Keratinocyte (primary cell): ENCODE measurements around the gene UBA7. TPM values are rescaled to one million over a fixed set of nuclear protein-coding genes. Genes with fewer than 3 reads are reported as not detected.

Experiments used
- DNase-seq: peaks from one replicate; pipeline ENCODE4 v3.0.0-alpha.2; 2011; ENCODE audit warnings: low read depth, missing footprints, low spot score
- FAIRE-seq: peaks from 2 replicates; lab custom pipeline; 2011; peaks lifted over from hg19 to GRCh38; lab: Jason Lieb, UNC
- H2AFZ ChIP-seq: 2 replicates; pipeline ENCODE4 v1.6.0; 2012; ENCODE audit warnings: low read length, control low read depth, inconsistent platforms; ENCODE audit not compliant: control insufficient read depth
- H3K27ac ChIP-seq: 2 replicates; pipeline ENCODE4 v1.5.1; 2011; ENCODE audit warnings: low read length; ENCODE audit not compliant: control insufficient read depth, insufficient read depth
- H3K27me3 ChIP-seq: 3 replicates; pipeline ENCODE4 v1.6.0; 2011; ENCODE audit warnings: low read length; ENCODE audit not compliant: control insufficient read depth, insufficient read depth; ENCODE audit errors: extremely low read depth
- H3K36me3 ChIP-seq, 2 experiments: 2 replicates in 1 of 2; 3 replicates in 1 of 2; pipeline ENCODE4 v1.5.1; 2011; ENCODE audit warnings: low read length in 2 of 2, mild to moderate bottlenecking in 1 of 2; ENCODE audit not compliant: control insufficient read depth in 2 of 2, insufficient read depth in 2 of 2; ENCODE audit errors: extremely low read depth in 1 of 2
- H3K4me1 ChIP-seq: 3 replicates; pipeline ENCODE4 v1.5.1; 2011; ENCODE audit warnings: low read length; ENCODE audit not compliant: control insufficient read depth, insufficient read depth; ENCODE audit errors: extremely low read depth
- H3K4me2 ChIP-seq: 3 replicates; pipeline ENCODE4 v1.6.0; 2011; ENCODE audit warnings: low read depth, low read length; ENCODE audit not compliant: control insufficient read depth, insufficient read depth; ENCODE audit errors: extremely low read depth
- H3K4me3 ChIP-seq, 3 experiments: fragments of 200-600 bp in 1 of 3; sonication (generic) in 1 of 3; 2 replicates in 2 of 3; 3 replicates in 1 of 3; pipeline ENCODE4 v1.5.1; 2011 to 2016; ENCODE audit warnings: low read length in 3 of 3, mild to moderate bottlenecking in 3 of 3, control low read depth in 2 of 3, inconsistent platforms in 1 of 3, low read depth in 1 of 3, mixed read lengths in 1 of 3, mixed run types in 1 of 3, moderate library complexity in 1 of 3; ENCODE audit not compliant: control insufficient read depth in 2 of 3, insufficient read depth in 2 of 3; ENCODE audit errors: extremely low read depth in 1 of 3
- H3K79me2 ChIP-seq: 2 replicates; pipeline ENCODE4 v1.6.0; 2012; ENCODE audit warnings: low read length; ENCODE audit not compliant: control insufficient read depth, insufficient read depth
- H3K9ac ChIP-seq: 3 replicates; pipeline ENCODE4 v1.6.0; 2011; ENCODE audit warnings: low read length; ENCODE audit not compliant: control insufficient read depth, insufficient read depth; ENCODE audit errors: extremely low read depth
- H3K9me1 ChIP-seq: 3 replicates; pipeline ENCODE4 v1.6.0; 2011; ENCODE audit warnings: low read length; ENCODE audit not compliant: control insufficient read depth, insufficient read depth; ENCODE audit errors: extremely low read depth
- H3K9me3 ChIP-seq: 2 replicates; pipeline ENCODE4 v1.5.1; 2012; ENCODE audit warnings: low read depth, low read length; ENCODE audit not compliant: control insufficient read depth
- H4K20me1 ChIP-seq: 3 replicates; pipeline ENCODE4 v1.6.0; 2011; ENCODE audit warnings: low read length; ENCODE audit not compliant: control insufficient read depth, insufficient read depth; ENCODE audit errors: extremely low read depth
- EZH2 ChIP-seq: IDR thresholded peaks from one replicate; pipeline ENCODE4 v1.6.1; 2012; ENCODE audit warnings: inconsistent platforms, mild to moderate bottlenecking, low read length, moderate library complexity
- dilution Hi-C: fragments of 300-500 bp; cut with MboI; formaldehyde crosslinking; loops from one replicate; pipeline ENCODE4 v1.7.0; 2020; ENCODE audit warnings: low sequenced_read_pairs; ENCODE audit not compliant: extremely low pct_ligation_motif_present
- polyA plus RNA-seq, 5 experiments: library from polyadenylated mRNA; depleted of rRNA in 3 of 5; stranded (reverse) in 3 of 5; stranded (forward) in 1 of 5; unstranded in 1 of 5; fragments of >200 nt; gene quantifications; 1 replicate in 1 of 5; 2 replicates in 3 of 5; 3 replicates in 1 of 5; pipeline versions ENCODE4 v1.2.1 to v1.2.3, GENCODE V29; 2011 to 2012; ENCODE audit warnings: missing spikeins in 2 of 5, low read depth in 1 of 5, low replicate concordance in 1 of 5
- TF ChIP-seq, protein P1 (sequence below), 3 experiments: IDR thresholded peaks in 1 of 3; conservative IDR thresholded peaks in 1 of 3; optimal IDR thresholded peaks in 1 of 3; 2 replicates in 2 of 3; 3 replicates in 1 of 3; pipeline versions ENCODE3 to v1.5.1; 2011; ENCODE audit warnings: low read length in 3 of 3, mild to moderate bottlenecking in 3 of 3, moderate library complexity in 2 of 3, control low read depth in 1 of 3, inconsistent platforms in 1 of 3; ENCODE audit not compliant: insufficient read depth in 2 of 3; ENCODE audit errors: extremely low read depth in 1 of 3

The UBA7 gene
- polyA plus RNA-seq, 1 donor (not counting 4 experiments of a cell fraction or from before 2014, with no cell fraction given), result 5.4 TPM

- H3K4me3 ChIP-seq, result no peak overlapping the region
- H4K20me1 ChIP-seq, result no peaks in the 10 kb centered on the region
- TF ChIP-seq EZH2, result no peak
- TF ChIP-seq, protein P1, sequence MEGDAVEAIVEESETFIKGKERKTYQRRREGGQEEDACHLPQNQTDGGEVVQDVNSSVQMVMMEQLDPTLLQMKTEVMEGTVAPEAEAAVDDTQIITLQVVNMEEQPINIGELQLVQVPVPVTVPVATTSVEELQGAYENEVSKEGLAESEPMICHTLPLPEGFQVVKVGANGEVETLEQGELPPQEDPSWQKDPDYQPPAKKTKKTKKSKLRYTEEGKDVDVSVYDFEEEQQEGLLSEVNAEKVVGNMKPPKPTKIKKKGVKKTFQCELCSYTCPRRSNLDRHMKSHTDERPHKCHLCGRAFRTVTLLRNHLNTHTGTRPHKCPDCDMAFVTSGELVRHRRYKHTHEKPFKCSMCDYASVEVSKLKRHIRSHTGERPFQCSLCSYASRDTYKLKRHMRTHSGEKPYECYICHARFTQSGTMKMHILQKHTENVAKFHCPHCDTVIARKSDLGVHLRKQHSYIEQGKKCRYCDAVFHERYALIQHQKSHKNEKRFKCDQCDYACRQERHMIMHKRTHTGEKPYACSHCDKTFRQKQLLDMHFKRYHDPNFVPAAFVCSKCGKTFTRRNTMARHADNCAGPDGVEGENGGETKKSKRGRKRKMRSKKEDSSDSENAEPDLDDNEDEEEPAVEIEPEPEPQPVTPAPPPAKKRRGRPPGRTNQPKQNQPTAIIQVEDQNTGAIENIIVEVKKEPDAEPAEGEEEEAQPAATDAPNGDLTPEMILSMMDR (optimal IDR thresholded peaks at IDR 0.05 in 1 of 3, IDR thresholded peaks at IDR 0.05 in 1 of 3, conservative IDR thresholded peaks at IDR 0.05 in 1 of 3; ENCODE audit: extremely low read depth in 1 of 3, insufficient read depth in 2 of 3, low read length in 3 of 3), result no peak
- no peaks in the 10 kb centered on the region for H3K9me1 ChIP-seq
- no peak overlapping the region for H3K27ac ChIP-seq
- H3K9me3 ChIP-seq, result no peaks in the 10 kb centered on the region
- no peak overlapping the region for H3K4me2 ChIP-seq
- H3K36me3 ChIP-seq, result no peaks in the 10 kb centered on the region
- dilution Hi-C loops, result no loop called here
- no peak overlapping the region for H2AFZ ChIP-seq
- no peaks in the 10 kb centered on the region for H3K79me2 ChIP-seq
- DNase-seq, result no peak
- H3K9ac ChIP-seq, result no peak overlapping the region
- H3K4me1 ChIP-seq, result no peaks in the 10 kb centered on the region
- peaks cover 5% of the 10 kb centered on the region for H3K27me3 ChIP-seq
- no peak for FAIRE-seq
Measured at GRCh38 chr3:49793486-49794085, 20.2 kb downstream of the UBA7 start.

GRCh38 chr3:49792371-49793150, 21.2 kb downstream of the UBA7 start:
- Histone ChIP-seq H3K27me3 (peaks cover 5% of the 10 kb centered on the region), H3K79me2 (no peaks in the 10 kb centered on the region), H3K9me3 (no peaks in the 10 kb centered on the region), H3K27ac (no peak overlapping the region), H3K9ac (no peak overlapping the region), H4K20me1 (no peaks in the 10 kb centered on the region), H3K4me3 (no peak overlapping the region), H3K9me1 (no peaks in the 10 kb centered on the region), H3K4me2 (no peak overlapping the region), H2AFZ (no peak overlapping the region), H3K36me3 (no peaks in the 10 kb centered on the region), H3K4me1 (no peaks in the 10 kb centered on the region)
- DNase-seq (no peak), FAIRE-seq (no peak)
- no peak for TF ChIP-seq EZH2
- TF ChIP-seq, protein P1 (optimal IDR thresholded peaks at IDR 0.05 in 1 of 3, IDR thresholded peaks at IDR 0.05 in 1 of 3, conservative IDR thresholded peaks at IDR 0.05 in 1 of 3; ENCODE audit: extremely low read depth in 1 of 3, insufficient read depth in 2 of 3, low read length in 3 of 3), result no peak
- dilution Hi-C loops, result no loop called here
